Panc1 (cell line): ENCODE measurements around the gene CPT2.

Source experiments
- TCF7L2 ChIP-seq: IDR thresholded peaks from 2 replicates; pipeline ENCODE4 v1.6.1; 2011; ENCODE audit warnings: mild to moderate bottlenecking, low read depth, low read length, inconsistent platforms
- TF ChIP-seq, protein P1 (sequence below): fragments of 450-650 bp; IDR thresholded peaks from 2 replicates; pipeline ENCODE4 v1.5.1; 2017; ENCODE audit warnings: mild to moderate bottlenecking

DNA sequence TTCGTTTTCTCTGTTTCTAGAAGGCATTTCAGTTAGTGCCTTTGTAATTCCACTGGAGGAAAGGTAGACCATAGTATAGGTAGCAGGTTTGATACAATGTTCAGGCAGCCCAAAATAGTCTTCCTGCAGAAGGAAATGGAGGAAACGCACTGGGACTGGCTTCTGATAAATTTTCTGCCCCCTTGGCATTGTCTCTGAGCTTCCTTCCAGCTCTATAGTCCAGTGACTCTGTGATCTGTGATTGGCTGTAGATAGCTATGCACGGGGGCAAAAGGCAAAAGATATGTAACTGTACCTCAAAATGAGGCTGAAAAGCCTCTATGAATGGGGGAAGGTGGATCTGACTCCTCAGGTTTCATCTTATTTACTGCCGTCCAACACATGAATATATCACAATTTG lies 47.5 kb downstream of the CPT2 start:
- TF ChIP-seq, protein P1, sequence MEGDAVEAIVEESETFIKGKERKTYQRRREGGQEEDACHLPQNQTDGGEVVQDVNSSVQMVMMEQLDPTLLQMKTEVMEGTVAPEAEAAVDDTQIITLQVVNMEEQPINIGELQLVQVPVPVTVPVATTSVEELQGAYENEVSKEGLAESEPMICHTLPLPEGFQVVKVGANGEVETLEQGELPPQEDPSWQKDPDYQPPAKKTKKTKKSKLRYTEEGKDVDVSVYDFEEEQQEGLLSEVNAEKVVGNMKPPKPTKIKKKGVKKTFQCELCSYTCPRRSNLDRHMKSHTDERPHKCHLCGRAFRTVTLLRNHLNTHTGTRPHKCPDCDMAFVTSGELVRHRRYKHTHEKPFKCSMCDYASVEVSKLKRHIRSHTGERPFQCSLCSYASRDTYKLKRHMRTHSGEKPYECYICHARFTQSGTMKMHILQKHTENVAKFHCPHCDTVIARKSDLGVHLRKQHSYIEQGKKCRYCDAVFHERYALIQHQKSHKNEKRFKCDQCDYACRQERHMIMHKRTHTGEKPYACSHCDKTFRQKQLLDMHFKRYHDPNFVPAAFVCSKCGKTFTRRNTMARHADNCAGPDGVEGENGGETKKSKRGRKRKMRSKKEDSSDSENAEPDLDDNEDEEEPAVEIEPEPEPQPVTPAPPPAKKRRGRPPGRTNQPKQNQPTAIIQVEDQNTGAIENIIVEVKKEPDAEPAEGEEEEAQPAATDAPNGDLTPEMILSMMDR: no peak
- TF ChIP-seq TCF7L2: no peak
